Effector memory CD4-positive, alpha-beta T cell (primary cell): Measurements from ENCODE around the gene SEMA3G.

ENCODE experiments used
- DNase-seq, 3 donors: peaks; one replicate each; pipeline ENCODE4 v3.0.0-alpha.2; 2020
- H3K27ac ChIP-seq: 2 replicates; pipeline ENCODE4 v1.7.0; 2013; ENCODE audit warnings: mild to moderate bottlenecking, low read length, moderate library complexity; ENCODE audit not compliant: insufficient read depth, poor library complexity, severe bottlenecking
- H3K27me3 ChIP-seq: replicated peaks from 2 replicates; pipeline ENCODE4 v1.7.0; 2013; ENCODE audit warnings: mild to moderate bottlenecking, low read length; ENCODE audit not compliant: insufficient read depth, control insufficient read depth, poor library complexity, severe bottlenecking
- H3K36me3 ChIP-seq: 2 replicates; pipeline ENCODE4 v1.7.0; 2013; ENCODE audit warnings: mild to moderate bottlenecking, low read length, moderate library complexity; ENCODE audit not compliant: control insufficient read depth, insufficient read depth
- H3K4me1 ChIP-seq: 2 replicates; pipeline ENCODE4 v1.7.0; 2013; ENCODE audit warnings: low read length, mild to moderate bottlenecking; ENCODE audit not compliant: control insufficient read depth, insufficient read depth, poor library complexity, severe bottlenecking
- H3K4me3 ChIP-seq: 2 replicates; pipeline ENCODE4 v1.7.0; 2013; ENCODE audit warnings: low read length, low read depth, mild to moderate bottlenecking; ENCODE audit not compliant: insufficient read depth, poor library complexity, severe bottlenecking
- H3K9me3 ChIP-seq: 2 replicates; pipeline ENCODE4 v1.7.0; 2013; ENCODE audit warnings: mild to moderate bottlenecking, low read length, moderate library complexity; ENCODE audit not compliant: control insufficient read depth

SEMA3G gene

DNA sequence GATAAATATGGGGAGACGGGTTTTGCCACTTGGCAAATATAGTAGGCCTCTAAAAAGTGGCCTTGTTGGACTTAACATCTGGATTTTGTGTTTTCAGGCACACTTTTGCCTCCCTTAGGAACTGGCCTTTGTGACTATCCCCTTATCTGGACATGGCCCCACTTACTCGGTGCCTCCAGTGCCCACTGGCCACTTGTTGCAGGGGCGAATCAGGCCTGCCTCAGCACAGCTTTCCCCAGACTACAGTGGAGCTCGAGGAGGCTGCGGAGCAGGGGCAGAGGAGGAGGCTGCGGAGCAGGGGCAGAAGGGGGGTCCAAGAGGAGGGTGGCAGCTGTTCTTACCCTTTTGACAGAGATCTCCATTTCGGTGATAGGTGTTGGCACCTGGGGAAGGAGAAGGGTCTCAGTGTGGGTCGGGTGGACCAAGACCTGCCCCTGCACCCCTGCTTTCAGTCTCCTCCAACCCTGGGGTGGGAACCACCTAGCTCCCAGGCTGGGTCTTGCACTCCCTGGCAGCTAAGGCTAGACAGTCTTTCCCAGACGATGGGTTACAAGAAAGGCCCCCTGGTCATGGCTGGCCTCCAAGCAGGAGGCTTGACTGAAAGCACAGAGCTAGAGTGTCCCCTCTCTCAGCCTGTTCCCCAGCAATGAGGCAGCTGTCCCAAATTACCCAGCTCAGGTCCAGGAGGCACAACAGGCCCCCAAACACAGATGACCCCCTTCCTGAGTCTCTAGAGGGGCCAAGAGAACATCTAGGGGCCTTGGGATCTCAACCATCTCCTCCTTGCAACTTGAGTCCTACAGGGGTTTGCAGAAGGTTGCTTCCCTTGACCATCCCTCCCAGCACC is 6.1 kb downstream of the SEMA3G start:
- no peaks in the 10 kb centered on the region for H3K9me3 ChIP-seq
- no peaks in the 10 kb centered on the region for H3K4me1 ChIP-seq
- H3K27ac ChIP-seq = no peak overlapping the region
- no peak overlapping the region for H3K4me3 ChIP-seq
- no peak for DNase-seq
- H3K27me3 ChIP-seq = no peaks in the 10 kb centered on the region
- no peaks in the 10 kb centered on the region for H3K36me3 ChIP-seq

DNA sequence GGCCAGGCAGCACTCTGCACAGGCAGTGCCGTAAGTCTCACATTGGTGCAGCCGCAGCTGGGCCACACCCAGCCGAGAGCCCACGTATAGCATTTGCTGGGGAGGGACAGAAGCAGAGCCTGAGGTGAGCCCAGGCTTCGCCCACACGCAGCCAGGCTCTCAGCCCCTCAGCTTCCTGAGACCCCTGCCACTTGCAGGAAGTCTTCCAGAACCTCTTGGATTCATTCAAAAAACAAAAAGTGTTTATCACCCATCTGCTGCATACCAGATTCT is 6.9 kb downstream of the SEMA3G start:
- no peaks in the 10 kb centered on the region for H3K4me1 ChIP-seq

DNA sequence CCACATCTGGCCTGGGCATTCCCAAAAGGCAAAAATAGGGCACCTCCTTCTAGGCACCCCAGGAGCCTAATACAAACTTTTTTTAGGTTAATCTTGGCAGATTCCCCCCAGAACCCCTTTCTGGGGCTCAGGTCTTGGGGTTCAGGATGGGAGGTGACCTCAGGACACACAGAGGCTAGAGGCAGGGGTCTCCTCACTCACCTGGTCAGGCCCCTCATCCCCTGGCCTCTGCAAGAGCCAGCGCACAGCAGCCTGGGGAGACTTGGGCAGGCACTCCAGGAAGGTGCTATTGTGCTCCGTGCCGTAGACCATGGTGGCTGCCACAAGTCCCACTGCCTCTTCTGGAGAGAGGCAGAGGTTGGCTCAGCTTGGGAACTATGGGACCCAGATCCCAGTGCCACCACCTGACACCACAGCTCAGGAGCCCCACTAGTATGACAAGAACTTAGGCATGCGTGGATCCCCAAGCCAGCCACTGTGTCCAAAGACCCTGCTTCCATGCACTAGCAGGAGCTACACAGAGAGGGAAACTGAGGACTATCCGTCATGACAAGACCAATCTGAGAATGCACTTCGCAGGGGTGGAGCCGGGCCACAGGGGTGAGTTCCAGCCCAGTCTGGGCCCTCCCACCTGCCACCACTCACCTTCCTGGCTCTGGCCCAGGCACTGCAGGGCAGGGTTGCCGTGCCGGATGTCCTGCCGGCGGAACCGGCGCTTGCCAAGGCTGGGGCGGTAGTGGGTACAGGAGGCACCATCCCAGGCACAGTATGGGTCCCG is 7.4 kb downstream of the SEMA3G start:
- Histone ChIP-seq H3K27ac (no peak overlapping the region), H3K9me3 (no peaks in the 10 kb centered on the region), H3K36me3 (no peaks in the 10 kb centered on the region), H3K4me3 (no peak overlapping the region), H3K4me1 (no peaks in the 10 kb centered on the region), H3K27me3 (no peaks in the 10 kb centered on the region)
- DNase-seq = no peak

More for the DNA sequence above, 6.9 kb downstream of the SEMA3G start:
- no peak overlapping the region for H3K27ac ChIP-seq
- no peaks in the 10 kb centered on the region for H3K9me3 ChIP-seq
- no peak for DNase-seq
- H3K27me3 ChIP-seq = no peaks in the 10 kb centered on the region
- no peaks in the 10 kb centered on the region for H3K36me3 ChIP-seq
- H3K4me3 ChIP-seq = no peak overlapping the region

DNA sequence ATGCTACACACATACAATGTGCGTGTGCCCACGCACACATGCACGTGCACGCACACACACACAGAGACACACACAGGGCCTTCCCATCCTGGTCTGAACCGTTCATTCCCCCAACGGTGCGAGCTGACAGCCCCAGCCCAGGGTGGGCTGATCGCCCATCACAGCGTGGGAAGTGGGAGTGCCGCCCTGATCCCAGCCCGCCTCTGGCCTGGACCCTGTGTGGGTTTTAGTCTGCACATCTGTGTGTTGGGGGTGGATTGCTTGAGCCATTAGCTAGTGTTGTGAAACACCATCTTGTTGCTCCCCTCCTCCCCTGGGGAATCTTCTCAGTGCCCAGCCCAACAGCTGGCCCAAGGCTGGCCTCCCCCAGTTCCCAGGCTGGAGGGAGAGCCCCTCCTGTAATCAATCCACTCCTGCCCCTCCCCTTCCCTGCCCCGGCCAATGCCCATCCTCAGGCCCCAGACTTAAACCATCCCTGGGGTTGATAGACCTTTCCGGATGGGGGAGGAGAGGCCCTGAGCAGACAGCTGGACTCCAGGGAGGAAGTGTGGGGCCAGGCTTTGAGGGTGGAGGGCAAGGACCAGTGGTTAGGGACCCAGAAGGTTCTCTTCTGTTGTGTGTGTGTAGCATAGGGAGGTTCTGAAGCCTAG is 8.3 kb downstream of the SEMA3G start:
- no peaks in the 10 kb centered on the region for H3K27me3 ChIP-seq
- H3K9me3 ChIP-seq = no peaks in the 10 kb centered on the region
- H3K4me1 ChIP-seq = no peaks in the 10 kb centered on the region
- no peak overlapping the region for H3K27ac ChIP-seq
- no peaks in the 10 kb centered on the region for H3K36me3 ChIP-seq
- no peak overlapping the region for H3K4me3 ChIP-seq
- no peak for DNase-seq

DNA sequence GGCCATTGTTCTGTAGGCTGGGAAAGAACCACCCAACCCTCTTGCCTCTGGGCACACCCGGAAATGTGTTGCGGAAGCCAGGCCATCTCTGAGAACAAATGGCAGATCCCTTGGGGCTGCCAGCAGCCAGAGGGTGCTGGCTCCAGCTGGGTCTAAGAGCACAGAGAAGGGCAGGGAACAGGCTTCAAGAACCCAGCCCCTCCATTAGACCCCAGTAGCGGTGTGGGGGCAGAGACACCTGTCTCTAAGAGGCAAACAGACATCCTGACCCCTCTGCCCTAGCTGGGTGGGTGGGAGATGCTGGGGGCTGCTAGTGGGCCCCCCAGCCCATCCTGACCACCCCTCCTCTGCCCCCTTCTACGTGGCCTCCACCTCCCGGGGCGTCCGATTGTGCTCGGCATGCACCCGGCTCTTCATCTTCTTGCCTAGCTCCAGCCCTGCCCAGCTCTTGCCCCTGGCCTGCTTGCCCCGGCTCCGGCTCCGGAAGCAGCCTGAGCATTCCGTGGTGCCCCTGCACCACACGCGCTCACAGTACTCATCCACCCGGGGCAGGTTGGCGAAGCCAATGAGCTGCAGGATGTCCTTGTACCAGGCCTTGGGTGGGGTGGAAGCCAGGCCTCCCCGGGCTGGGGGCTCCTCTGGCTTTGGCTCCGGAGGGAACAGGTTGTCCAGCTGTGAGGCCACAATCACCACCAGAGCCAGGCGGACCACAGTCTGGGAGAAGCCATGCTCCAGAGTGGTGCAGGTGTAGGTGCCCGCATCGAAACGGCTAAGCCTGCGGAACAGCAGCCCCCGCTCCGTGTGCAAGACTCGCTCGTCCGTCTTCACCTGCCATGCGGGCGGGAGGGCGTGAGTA is 9.4 kb downstream of the SEMA3G start:
- Histone ChIP-seq H3K27ac (no peak overlapping the region), H3K4me3 (no peak overlapping the region), H3K36me3 (no peaks in the 10 kb centered on the region), H3K4me1 (no peaks in the 10 kb centered on the region), H3K27me3 (no peaks in the 10 kb centered on the region), H3K9me3 (no peaks in the 10 kb centered on the region)
- no peak for DNase-seq

DNA sequence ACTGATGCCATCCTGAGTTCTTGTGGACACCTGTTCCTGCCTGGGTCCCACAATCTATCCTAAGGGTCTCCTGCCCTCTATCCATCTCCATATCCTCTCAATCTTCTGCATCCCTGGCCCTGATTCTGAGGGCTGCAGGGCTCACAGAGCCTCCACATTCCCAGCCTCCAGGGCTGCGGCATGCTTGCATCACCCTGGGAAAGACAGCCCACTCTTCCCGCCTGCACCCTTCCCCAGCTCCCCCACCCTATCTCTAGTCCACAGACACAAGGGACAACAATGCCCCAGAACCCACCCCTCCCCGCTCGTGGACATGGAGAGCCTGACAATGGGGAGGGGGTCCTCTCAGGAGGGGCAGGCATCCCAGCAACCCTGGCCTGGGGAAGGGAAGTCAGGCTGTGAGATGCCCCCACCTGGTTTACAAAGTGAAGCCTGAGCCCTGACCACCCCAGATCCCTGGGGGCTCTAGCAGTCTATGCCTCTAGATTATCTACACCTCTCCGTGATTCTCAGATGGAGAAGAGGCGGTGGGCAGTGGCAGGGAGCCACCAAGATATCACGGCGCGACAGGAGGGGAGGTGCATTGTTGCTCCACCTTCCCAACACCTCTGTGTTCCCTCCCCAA is 10.3 kb downstream of the SEMA3G start:
- H3K27ac ChIP-seq = no peak overlapping the region
- no peaks in the 10 kb centered on the region for H3K4me1 ChIP-seq
- H3K36me3 ChIP-seq = no peaks in the 10 kb centered on the region
- no peak for DNase-seq
- H3K9me3 ChIP-seq = no peaks in the 10 kb centered on the region
- H3K27me3 ChIP-seq = no peaks in the 10 kb centered on the region
- no peak overlapping the region for H3K4me3 ChIP-seq

DNA sequence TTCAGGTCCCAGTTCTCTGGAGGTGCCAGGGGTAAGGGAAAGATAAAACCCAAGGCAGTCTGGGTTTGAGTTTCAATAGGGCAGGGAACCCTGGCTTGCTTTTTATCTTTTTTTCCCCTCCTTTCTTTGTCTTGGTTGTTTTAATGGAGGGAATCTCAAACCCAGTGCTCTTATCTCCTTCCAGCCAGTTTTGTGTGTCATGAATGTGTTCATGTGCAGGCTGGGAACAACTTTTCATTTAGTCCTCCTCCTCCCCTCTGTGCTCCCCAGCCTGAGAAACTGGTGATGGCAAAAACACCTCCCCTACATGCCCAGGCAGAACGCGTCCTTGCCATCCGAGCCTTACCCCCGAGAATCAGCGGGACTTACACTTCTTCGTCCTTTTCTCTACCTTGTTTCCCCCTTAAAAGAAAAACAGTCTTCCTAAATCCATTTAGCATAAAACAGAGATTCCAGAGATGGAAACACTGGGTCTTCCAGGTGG is 10.9 kb downstream of the SEMA3G start:
- Histone ChIP-seq H3K9me3 (no peaks in the 10 kb centered on the region), H3K27ac (no peak overlapping the region), H3K36me3 (no peaks in the 10 kb centered on the region), H3K27me3 (no peaks in the 10 kb centered on the region), H3K4me3 (no peak overlapping the region), H3K4me1 (no peaks in the 10 kb centered on the region)
- no peak for DNase-seq

DNA sequence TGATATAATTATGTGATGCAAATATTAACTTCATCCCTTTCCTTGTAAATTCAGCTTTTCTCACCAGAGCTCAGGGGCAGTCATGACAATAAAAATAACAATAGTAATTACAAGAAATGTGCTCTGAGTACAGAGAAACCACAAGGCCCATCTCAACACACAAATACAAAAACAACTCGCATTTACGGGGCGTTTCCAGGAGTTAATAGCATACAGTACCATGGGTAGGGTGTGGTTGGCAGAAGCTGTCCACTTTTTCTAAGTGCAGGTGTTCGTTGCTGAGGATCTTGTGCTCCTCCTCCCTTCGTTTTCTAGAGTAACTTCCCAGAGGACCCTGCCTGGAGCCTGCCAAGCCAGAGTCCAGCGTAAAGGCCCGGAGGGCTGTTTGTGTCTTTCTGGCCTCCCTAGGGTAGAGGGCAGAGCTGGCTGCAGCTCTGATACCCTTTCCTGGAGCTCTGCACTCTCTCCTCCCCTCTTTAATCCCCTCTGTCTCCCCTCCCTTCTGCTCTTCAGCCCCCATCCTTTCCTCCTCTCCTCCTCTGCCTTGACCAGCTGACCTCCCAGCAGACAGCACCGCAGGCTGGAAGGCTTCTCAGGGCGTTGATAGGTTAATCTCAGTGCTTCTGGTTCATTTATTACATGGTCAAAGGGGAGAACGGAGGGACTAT is 11.4 kb downstream of the SEMA3G start:
- H3K4me1 ChIP-seq = no peaks in the 10 kb centered on the region
- no peaks in the 10 kb centered on the region for H3K36me3 ChIP-seq
- no peaks in the 10 kb centered on the region for H3K27me3 ChIP-seq
- no peak overlapping the region for H3K27ac ChIP-seq
- H3K9me3 ChIP-seq = no peaks in the 10 kb centered on the region
- no peak overlapping the region for H3K4me3 ChIP-seq
- DNase-seq = no peak

DNA sequence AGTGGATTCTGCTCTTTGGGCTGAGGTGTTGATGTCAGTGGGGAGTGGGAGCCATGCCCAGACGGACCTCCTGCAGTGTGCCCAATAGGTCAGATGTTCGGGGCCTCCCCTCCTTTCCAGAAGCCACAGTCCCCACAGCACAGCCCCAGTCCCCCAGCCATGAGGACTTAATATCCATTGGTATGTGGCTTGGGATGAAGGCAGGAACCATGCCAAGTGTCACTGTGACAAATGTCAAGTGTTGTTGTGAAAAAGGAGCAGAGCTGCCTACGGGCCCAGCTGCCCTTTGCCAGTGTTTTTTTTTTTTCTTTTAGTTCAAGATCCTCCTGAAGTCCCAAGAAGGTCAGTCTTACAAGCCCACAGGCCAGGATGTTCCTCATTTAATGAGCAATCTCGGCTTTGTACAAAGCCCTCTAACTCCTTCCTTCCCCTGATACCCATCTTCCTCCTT is 12.2 kb downstream of the SEMA3G start:
- Histone ChIP-seq H3K27ac (no peak overlapping the region), H3K36me3 (no peaks in the 10 kb centered on the region), H3K4me3 (no peak overlapping the region), H3K27me3 (no peaks in the 10 kb centered on the region), H3K9me3 (no peaks in the 10 kb centered on the region), H3K4me1 (no peaks in the 10 kb centered on the region)
- no peak for DNase-seq
